ENCODE data around the gene COL25A1.

DNA sequence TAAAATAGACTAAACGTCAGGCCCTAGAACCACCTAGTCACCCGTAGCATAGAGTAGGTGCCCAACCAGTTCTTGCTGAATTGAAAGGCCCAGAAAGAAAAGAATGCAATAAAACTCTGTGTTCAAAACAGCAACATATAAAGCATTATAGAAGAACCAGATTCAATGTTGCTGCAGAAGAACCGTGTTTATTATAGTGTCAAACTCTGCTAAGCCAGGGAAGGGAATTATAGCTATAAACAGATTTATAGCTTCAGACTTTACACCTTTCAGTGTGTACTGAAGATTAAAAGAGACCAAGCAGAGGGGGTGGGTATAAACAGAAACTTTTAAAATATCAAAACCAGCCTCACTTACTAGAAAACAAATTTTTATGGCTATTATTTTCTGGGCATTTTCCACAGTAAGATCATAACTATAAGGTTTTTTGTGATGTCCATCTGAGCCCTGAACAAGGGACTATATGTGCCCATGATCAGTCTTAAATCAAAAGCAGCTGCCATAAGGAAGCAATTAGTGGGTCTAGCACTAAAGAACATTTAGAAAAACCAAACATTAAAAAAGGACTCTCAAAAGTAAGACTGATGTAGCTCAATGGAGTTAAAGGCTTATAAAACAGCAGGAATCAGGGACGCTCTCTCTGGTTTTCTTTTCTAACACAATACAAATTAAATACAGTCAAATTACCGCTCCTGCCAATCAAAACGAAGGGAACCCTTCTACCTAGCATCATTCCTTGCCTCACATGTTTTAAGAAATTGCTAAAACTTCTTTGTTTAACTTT, 319.9 kb downstream of the COL25A1 start:
- TF ChIP-seq, protein P1, sequence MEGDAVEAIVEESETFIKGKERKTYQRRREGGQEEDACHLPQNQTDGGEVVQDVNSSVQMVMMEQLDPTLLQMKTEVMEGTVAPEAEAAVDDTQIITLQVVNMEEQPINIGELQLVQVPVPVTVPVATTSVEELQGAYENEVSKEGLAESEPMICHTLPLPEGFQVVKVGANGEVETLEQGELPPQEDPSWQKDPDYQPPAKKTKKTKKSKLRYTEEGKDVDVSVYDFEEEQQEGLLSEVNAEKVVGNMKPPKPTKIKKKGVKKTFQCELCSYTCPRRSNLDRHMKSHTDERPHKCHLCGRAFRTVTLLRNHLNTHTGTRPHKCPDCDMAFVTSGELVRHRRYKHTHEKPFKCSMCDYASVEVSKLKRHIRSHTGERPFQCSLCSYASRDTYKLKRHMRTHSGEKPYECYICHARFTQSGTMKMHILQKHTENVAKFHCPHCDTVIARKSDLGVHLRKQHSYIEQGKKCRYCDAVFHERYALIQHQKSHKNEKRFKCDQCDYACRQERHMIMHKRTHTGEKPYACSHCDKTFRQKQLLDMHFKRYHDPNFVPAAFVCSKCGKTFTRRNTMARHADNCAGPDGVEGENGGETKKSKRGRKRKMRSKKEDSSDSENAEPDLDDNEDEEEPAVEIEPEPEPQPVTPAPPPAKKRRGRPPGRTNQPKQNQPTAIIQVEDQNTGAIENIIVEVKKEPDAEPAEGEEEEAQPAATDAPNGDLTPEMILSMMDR (IDR thresholded peaks at IDR 0.05; ENCODE audit: insufficient read depth, low read depth, low read length) = no peak
- no peak for TF ChIP-seq EZH2 (IDR thresholded peaks at IDR 0.05; ENCODE audit: insufficient read depth, low read length)

Data from astrocyte (in vitro differentiated cells and primary cell).